PC-9 (cell line): ENCODE results near the gene ALPP. TPM values are rescaled to one million over a fixed set of nuclear protein-coding genes. Genes with fewer than 3 reads are reported as not detected.
"Not testable (repeated sequence)": the region's sequence is repeated elsewhere in the genome, so short reads cannot be mapped to it uniquely, and the experiment has no call there.

ENCODE experiments used
- BruUV-seq: library from RNA; stranded (reverse); fragments of 400-500 nt; replicated peaks from 2 replicates; lab custom pipeline; 2021; lab: Mats Ljungman, UMichigan
- CTCF ChIA-PET: fragments of 300-600 bp; sonication (Branson Sonifier 250); formaldehyde crosslinking; loops from one replicate; lab custom pipeline; 2022; ENCODE audit warnings: antibody characterized with exemption; lab: Charles Lee
- POLR2A ChIA-PET: fragments of 300-600 bp; sonication (Branson Sonifier 250); formaldehyde crosslinking; loops from one replicate; lab custom pipeline; 2022; ENCODE audit warnings: antibody characterized with exemption; ENCODE audit not compliant: unreplicated experiment; lab: Charles Lee
- DNase-seq, 2 experiments: peaks; one replicate each; pipeline versions ENCODE4 v3.0.0 to v3.0.0-alpha.2; 2015 to 2022; ENCODE audit warnings: mixed read lengths in 1 of 2
- H2AFZ ChIP-seq: fragments of 200-600 bp; sonication (generic); 2 replicates; pipeline ENCODE4 v1.8.1; 2017; ENCODE audit warnings: antibody characterized with exemption
- H3F3A ChIP-seq: fragments of 200-600 bp; sonication (generic); 2 replicates; pipeline ENCODE4 v1.8.1; 2017; ENCODE audit warnings: antibody characterized with exemption, mild to moderate bottlenecking, low read depth; ENCODE audit not compliant: insufficient read depth
- H3K27ac ChIP-seq: fragments of 200-600 bp; sonication (generic); 2 replicates; pipeline ENCODE4 v1.6.1; 2016; ENCODE audit warnings: mixed run types
- H3K27me3 ChIP-seq: fragments of 200-600 bp; sonication (generic); 2 replicates; pipeline ENCODE4 v1.6.1; 2016; ENCODE audit warnings: low read depth, mixed run types; ENCODE audit not compliant: insufficient read depth
- H3K36me3 ChIP-seq: fragments of 200-600 bp; sonication (generic); 2 replicates; pipeline ENCODE4 v1.6.1; 2016; ENCODE audit warnings: low read depth, mixed run types
- H3K4me1 ChIP-seq: fragments of 200-600 bp; sonication (generic); replicated peaks from 2 replicates; pipeline ENCODE4 v1.6.1; 2016; ENCODE audit warnings: mixed run types; ENCODE audit not compliant: insufficient read depth
- H3K4me2 ChIP-seq: fragments of 200-600 bp; sonication (generic); 2 replicates; pipeline ENCODE4 v1.6.1; 2017; ENCODE audit warnings: mixed run types
- H3K4me3 ChIP-seq: fragments of 200-600 bp; sonication (generic); 2 replicates; pipeline ENCODE4 v1.6.1; 2016; ENCODE audit warnings: mixed run types
- H3K79me2 ChIP-seq: fragments of 200-600 bp; sonication (generic); 2 replicates; pipeline ENCODE4 v1.6.1; 2017; ENCODE audit warnings: low read depth, mixed run types
- H3K9me2 ChIP-seq: fragments of 200-600 bp; sonication (generic); 2 replicates; pipeline ENCODE4 v1.8.1; 2017; ENCODE audit warnings: mild to moderate bottlenecking; ENCODE audit not compliant: insufficient read depth
- H3K9me3 ChIP-seq: fragments of 200-600 bp; sonication (generic); 2 replicates; pipeline ENCODE4 v1.8.1; 2016; ENCODE audit warnings: low read depth; ENCODE audit not compliant: insufficient read depth
- H4K20me1 ChIP-seq: fragments of 200-600 bp; sonication (generic); 2 replicates; pipeline ENCODE4 v1.8.1; 2017; ENCODE audit not compliant: insufficient read depth
- CTCF ChIP-seq: fragments of 200-600 bp; sonication (generic); conservative IDR thresholded peaks from 2 replicates; pipeline ENCODE4 v1.6.1; 2017; ENCODE audit warnings: mixed run types, antibody characterized with exemption, mild to moderate bottlenecking, moderate library complexity
- EZH2 ChIP-seq: fragments of 200-600 bp; sonication (generic); IDR thresholded peaks from 2 replicates; pipeline ENCODE4 v1.8.0; 2017; ENCODE audit warnings: antibody characterized with exemption, low read depth
- intact Hi-C: fragments of 100-400 bp; cut with micrococcal nuclease; formaldehyde crosslinking; loops from one replicate; pipeline ENCODE4 v1.10.0; 2022; ENCODE audit not compliant: unreplicated experiment
- total RNA-seq: library from RNA; stranded (reverse); gene quantifications from 2 replicates; pipeline ENCODE4 v1.2.3, GENCODE V29; 2021

ALPP gene
- total RNA-seq, 1 experiment from 2014 or later, result 47.5 TPM

- H3K9me3 ChIP-seq, result no peaks in the 10 kb centered on the region
- no peaks in the 10 kb centered on the region for H3K27me3 ChIP-seq
- BruUV-seq, result no TSS peak
- ChIA-PET CTCF (no interaction called here), POLR2A (no interaction called here)
- H3K9me2 ChIP-seq, result no peaks in the 10 kb centered on the region
- no peak overlapping the region for H2AFZ ChIP-seq
- no peaks in the 10 kb centered on the region for H4K20me1 ChIP-seq
- no peak overlapping the region for H3K4me2 ChIP-seq
- peaks cover 10% of the 10 kb centered on the region for H3K4me1 ChIP-seq
- H3K79me2 ChIP-seq, result no peaks in the 10 kb centered on the region
- no peak overlapping the region for H3K27ac ChIP-seq
- no peak for TF ChIP-seq EZH2
- no peak for TF ChIP-seq CTCF
- no peaks in the 10 kb centered on the region for H3K36me3 ChIP-seq
- no peak for DNase-seq
- intact Hi-C loops, result no loop called here
- H3K4me3 ChIP-seq, result no peak overlapping the region
- H3F3A ChIP-seq, result peaks cover 7% of the 10 kb centered on the region
Measured at GRCh38 chr2:232402518-232402917, 24.0 kb downstream of the ALPP start.

GRCh38 chr2:232405943-232406510 lies 27.5 kb downstream of the ALPP start:
- H4K20me1 ChIP-seq, result no peaks in the 10 kb centered on the region
- H3K27ac ChIP-seq, result no peak overlapping the region
- no peaks in the 10 kb centered on the region for H3K79me2 ChIP-seq
- ChIA-PET CTCF (no interaction called here), POLR2A (no interaction called here)
- no peak for DNase-seq
- H3K4me2 ChIP-seq, result no peak overlapping the region
- no peaks in the 10 kb centered on the region for H3F3A ChIP-seq
- no peak overlapping the region for H3K4me3 ChIP-seq
- intact Hi-C loops, result no loop called here
- no peaks in the 10 kb centered on the region for H3K4me1 ChIP-seq
- H3K27me3 ChIP-seq, result no peaks in the 10 kb centered on the region
- TF ChIP-seq EZH2 (no peak), CTCF (no peak)
- BruUV-seq, result no TSS peak
- no peak overlapping the region for H2AFZ ChIP-seq
- H3K9me3 ChIP-seq, result no peaks in the 10 kb centered on the region
- H3K36me3 ChIP-seq, result no peaks in the 10 kb centered on the region
- H3K9me2 ChIP-seq, result no peaks in the 10 kb centered on the region

DNA sequence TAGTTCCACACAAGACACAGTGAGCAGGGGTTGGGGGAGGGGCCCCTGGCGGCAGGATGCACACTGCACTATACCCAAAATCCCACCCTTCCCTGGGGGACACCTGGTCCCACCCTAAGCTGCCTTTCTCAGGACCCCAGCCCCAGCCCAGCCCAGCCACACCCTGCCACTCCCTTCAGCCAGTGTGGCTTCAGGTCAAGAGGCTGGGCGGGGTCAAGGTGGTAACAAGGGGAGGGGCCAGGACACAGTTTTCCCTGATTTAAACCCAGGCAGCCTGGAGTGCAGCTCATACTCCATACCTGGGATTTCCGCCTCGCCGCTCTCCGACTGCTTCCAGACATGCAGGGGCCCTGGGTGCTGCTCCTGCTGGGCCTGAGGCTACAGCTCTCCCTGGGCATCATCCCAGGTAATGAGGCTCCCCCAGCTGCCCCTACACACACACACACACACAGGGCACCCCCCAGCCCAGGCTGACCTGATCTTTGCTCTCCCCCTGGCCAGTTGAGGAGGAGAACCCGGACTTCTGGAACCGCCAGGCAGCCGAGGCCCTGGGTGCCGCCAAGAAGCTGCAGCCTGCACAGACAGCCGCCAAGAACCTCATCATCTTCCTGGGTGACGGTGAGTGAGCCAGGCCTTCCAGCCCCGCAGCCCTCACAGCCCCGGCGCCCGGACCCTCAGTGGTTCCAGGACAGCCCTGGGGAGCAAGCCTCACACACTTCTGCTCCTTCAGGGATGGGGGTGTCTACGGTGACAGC lies 28.2 kb downstream of the ALPP start, which contains the start of gene ALPG:
ALPG (plus strand) TSS at position 289 of the 755 bp plus-strand sequence; CDS start at position 340, 51 bp downstream.
- Histone ChIP-seq H3K4me3 (no peak within 1 kb of the TSS), H3K9me3 (no peaks in the 10 kb centered on the region), H3K79me2 (no peaks in the 10 kb centered on the region), H3K36me3 (no peaks in the 10 kb centered on the region), H4K20me1 (no peaks in the 10 kb centered on the region), H3K4me1 (no peaks in the 10 kb centered on the region), H3K9me2 (no peaks in the 10 kb centered on the region), H3K27ac (no peak within 1 kb of the TSS), H2AFZ (no peak within 1 kb of the TSS), H3F3A (no peaks in the 10 kb centered on the region), H3K4me2 (no peak within 1 kb of the TSS), H3K27me3 (no peaks in the 10 kb centered on the region)
- DNase-seq, result peak in 1 of 2 experiments; percentile 8
- TF ChIP-seq CTCF, result no peak
- no peak for TF ChIP-seq EZH2
- POLR2A ChIA-PET, result no interaction called here
- CTCF ChIA-PET, result no interaction called here
- intact Hi-C loops, result no loop called here
- no TSS peak for BruUV-seq

GRCh38 chr2:232407428-232408150 lies 29.0 kb downstream of the ALPP start:
- H3K4me2 ChIP-seq, H3K9me3 ChIP-seq, H2AFZ ChIP-seq, H4K20me1 ChIP-seq, H3K9me2 ChIP-seq, intact Hi-C loops, CTCF ChIA-PET, H3K27me3 ChIP-seq, H3F3A ChIP-seq, H3K4me1 ChIP-seq, H3K4me3 ChIP-seq, H3K36me3 ChIP-seq, BruUV-seq, H3K27ac ChIP-seq, DNase-seq, H3K79me2 ChIP-seq: not testable (repeated sequence)
- POLR2A ChIA-PET, result interaction anchor here (0.7 kb wide), 1 partner anchor 61 kb away, joined by 3 read pairs; no protein-coding TSS in a partner anchor

DNA sequence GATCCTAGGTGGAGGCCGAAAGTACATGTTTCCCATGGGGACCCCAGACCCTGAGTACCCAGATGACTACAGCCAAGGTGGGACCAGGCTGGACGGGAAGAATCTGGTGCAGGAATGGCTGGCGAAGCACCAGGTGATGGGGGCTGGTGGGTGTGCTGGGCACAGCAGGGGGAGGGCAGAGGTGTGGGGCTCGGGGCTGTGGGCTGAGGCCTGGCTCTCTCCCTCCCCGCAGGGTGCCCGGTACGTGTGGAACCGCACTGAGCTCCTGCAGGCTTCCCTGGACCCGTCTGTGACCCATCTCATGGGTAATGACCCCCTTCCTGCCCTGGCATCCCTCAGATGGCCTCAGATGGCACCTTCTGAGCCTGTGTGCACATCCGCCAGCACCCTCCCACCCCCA lies 29.7 kb downstream of the ALPP start:
- intact Hi-C loops, DNase-seq, H3K4me2 ChIP-seq, H3K27ac ChIP-seq, H3K27me3 ChIP-seq, H3K4me1 ChIP-seq, H3K9me3 ChIP-seq, CTCF ChIA-PET, H3K9me2 ChIP-seq, H4K20me1 ChIP-seq, H3K36me3 ChIP-seq, H3K4me3 ChIP-seq, BruUV-seq, H3K79me2 ChIP-seq, H2AFZ ChIP-seq, H3F3A ChIP-seq: not testable (repeated sequence)
- POLR2A ChIA-PET, result interaction anchor here (0.7 kb wide), 1 partner anchor 62 kb away, joined by 3 read pairs; no protein-coding TSS in a partner anchor
